Stimulated activated CD4-positive, alpha-beta T cell treated with anti-CD3 and anti-CD28 coated beads, Interleukin-4, amount 100 ng/mL, for 24 hours (primary cell): ENCODE results near the gene FGF6.
"Not testable (repeated sequence)": the region's sequence is repeated elsewhere in the genome, so short reads cannot be mapped to it uniquely, and the experiment has no call there.

Experiments
- DNase-seq: peaks from one replicate; pipeline ENCODE4 v3.0.0-alpha.2; 2020

Gene FGF6

DNA sequence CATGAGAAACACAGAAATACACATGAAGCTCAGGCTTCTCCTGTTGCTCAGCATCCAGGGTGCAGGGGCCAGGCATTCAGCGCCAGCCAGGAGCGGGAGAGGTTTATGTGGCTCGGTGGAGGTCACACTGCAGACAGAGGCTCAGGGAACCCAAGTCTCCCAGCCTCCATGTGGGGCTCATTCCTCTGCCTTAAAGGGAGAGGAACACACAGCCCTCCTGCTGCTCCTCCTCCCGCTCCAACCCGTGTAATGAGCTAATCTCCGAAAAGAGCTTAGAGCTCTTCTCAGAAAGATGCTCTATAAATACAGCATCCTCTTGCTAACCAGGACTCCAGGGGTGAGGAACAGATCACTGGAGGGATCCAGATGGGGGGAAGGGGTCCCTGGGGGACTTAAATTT, 28.2 kb downstream of the FGF6 start:
- no peak for DNase-seq

DNA sequence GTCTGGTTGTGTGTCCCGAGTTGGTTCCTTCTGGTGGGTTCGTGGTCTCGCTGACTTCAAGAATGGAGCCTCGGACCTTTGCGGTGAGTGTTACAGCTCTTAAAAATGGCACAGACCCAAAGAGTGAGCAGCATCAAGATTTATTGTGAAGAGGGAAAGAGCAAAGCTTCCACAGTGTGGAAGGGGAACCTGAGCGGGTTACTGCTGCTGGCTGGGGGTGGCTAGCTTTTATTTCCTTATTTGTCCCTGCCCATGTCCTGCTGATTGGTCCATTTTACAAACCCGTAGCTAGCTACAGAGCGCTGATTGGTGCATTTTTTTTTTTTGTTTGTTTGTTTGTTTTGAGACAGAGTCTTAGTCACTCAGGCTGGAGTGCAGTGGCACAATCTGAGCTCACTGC, 29.3 kb downstream of the FGF6 start:
- no peak for DNase-seq

DNA sequence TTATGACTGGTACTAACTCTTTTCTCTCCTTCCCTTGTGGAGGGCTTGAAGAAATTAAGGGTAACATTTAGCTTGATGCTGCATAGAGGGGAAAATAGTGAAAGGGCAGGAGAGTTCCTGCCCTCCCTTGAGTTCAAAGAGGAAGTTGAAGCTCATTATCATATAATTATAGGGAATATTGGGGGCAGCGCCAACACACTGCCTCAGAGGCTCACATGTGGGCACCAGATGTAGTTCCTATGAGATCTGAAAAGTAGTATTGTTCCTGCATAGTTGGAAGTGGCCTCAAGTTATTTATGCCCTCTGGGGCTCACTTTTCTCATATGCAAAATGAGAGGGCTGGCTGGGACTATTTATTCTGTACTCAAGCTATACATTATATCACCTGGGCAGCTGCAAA, 33.1 kb downstream of the FGF6 start:
- DNase-seq = no peak

DNA sequence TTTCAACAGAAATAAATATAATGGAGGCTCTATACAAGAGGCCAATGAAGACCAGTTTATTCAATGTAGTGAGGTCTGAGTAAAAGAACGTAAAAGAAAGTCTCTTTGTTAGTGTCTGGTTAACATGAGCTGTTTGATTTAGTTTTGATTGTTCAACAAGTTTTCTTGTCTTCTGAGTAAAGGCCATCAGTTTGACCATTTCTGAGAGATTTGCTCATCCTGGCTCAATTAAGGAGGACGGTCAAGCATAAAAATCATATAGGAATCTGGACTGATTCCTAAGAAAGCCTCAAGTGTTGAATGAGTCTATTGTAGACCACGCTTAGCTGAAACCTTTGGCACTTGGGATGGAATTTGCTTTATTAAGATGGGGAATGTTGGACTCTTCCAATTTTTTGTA, 33.6 kb downstream of the FGF6 start:
- DNase-seq = no peak

DNA sequence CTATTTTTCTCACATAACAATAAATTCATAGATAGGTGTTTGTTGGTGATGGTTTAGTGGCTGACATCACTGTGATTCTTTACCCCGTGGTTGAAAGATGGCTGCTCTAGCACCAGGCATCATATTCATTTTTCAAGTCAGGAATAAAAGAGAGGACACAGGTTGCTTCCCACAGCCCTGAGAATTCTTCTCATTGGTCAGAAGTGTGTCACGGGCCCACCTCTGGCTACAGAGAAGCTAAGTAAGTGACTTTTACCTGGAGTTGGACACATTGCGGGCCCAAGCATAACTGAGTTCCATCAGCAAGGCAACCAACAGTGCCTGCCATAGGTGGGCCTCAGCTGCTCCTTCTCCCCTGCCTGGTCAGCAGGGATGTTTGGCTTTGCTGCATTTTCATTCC, 38.5 kb downstream of the FGF6 start:
- DNase-seq = no peak

DNA sequence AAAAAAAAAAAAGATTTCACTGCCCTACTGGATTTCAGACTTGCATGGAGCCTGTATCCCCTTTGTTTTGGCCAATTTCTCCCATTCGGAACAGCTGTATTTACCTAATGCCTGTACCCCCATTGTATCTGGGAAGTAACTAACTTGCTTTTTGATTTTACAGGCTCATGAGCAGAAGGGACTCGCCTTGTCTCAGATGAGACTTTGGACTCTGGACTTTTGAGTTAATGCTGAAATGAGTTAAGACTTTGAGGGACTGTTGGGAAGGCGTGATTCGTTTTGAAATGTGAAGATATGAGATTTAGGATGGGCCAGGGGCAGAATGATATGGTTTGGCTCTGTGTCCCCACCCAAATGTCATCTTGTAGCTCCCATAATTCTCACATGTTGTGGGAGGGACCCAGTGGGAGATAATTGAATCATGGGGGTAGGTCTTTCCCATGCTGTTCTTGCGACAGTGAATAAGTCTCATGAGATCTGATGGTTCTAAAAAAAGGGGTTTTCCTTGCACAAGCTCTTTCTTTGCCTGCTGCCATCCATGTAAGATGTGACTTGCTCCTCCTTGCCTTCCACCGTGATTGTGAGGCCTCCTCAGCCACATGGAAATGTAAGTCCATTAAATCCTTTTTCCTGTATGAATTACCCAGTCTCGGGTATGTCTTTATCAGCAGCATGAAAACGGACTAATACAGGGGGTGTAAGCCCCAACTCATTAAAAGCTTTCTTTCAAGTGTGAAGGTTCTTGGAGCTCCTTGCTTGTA, 40.6 kb downstream of the FGF6 start:
- DNase-seq = not testable (repeated sequence)

DNA sequence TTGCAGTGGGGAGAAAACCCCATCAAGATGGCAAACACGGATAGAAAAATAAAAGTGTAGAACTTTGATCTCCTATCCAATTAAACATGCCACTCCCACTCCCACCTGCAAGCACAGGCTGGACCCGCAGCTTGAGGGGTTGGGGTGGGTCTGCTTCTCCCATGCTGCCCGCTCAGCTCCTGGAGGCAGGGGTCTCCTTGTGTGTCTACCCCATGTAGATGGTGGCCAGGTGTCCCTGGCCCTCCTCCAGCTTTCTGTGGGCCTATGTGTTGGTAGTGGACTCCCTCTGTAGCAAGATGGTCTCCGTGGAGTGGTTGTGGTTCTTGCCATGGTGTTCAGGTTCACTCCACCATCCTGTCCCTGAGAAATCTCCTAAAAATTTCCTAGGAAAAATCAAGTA, 42.6 kb downstream of the FGF6 start:
- DNase-seq = no peak

DNA sequence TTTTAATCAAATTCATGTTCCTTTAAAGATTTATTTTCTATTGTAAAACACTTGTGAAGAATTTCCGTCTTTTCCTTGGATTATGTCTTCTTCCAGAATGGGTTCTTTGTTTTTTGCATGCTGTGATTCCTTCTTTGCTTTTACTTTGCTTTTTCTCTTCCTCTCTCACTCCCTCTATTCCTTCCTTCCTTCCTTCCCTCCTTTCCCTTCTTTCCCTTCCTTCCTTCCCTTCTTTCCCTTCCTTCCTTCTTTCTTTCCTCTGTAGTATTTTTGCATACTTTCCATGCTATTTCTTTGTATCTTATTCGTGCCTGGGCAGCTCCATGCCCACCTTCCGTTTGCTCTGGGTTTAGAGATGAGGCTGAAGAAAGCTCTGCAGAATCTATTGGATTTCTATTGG, 44.5 kb downstream of the FGF6 start:
- no peak for DNase-seq

DNA sequence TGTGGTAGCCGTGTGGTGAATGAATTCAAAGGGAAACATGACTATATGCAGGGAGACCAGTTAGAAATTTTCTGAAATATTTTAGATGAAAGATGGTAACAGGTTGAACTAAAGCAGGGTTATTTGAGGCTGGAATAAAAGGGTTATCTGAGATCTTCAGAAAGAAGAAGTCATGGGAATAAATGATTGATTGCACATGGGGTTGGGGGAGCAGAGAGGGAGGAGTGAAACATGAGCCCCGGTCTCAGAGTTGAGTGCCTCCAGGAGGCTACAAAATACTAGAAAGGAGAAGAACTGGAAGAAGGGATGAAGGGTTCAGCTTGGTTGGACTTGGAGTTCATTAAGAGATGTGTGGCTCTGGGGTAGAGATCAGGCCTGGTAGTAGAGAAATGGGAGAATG, 49.8 kb downstream of the FGF6 start:
- no peak for DNase-seq

DNA sequence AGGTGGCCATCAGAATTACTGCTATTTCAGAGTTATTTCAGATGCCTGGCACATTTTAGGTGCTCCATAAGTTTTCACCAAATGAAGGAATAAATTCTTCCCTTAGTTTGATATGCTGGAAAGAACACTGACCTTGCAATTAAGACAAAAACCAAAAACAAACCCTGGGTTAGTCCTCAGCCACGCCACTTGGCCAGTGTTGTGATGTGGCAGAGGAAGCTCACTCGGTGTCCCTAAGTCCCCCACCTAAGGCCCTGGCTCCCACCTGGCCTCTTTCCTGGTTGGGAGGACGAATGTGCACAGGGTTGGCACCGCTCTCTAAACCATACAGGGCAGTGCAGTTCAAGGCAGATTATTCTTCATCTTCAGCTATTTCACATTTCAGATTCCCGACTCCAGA, 52.4 kb downstream of the FGF6 start:
- DNase-seq = no peak

DNA sequence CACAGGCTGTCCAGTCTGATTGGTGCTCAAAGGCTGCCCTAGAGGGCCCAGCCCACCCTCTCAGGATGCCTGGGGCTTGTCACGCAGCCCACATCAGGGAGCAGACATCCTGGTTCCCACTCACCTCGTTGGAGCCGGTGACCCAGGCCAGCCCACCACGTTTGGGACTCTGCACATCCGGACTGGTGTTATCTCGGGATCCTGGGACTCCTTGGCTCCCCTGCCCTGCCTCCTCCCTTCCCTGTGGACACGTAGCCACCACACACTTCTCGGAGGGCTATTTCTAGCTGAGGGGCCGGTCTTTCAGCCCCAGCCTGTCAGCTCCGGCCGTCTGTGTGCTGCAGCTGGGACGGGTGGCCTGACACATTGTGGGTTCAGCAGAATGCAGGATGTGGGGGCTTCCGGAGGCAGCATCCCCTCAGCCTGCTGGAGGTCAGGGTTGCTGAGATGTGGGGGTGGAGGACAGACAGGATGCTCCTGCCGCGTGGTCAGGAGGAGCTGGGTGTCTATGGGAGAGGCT, 53.3 kb downstream of the FGF6 start:
- DNase-seq = no peak

DNA sequence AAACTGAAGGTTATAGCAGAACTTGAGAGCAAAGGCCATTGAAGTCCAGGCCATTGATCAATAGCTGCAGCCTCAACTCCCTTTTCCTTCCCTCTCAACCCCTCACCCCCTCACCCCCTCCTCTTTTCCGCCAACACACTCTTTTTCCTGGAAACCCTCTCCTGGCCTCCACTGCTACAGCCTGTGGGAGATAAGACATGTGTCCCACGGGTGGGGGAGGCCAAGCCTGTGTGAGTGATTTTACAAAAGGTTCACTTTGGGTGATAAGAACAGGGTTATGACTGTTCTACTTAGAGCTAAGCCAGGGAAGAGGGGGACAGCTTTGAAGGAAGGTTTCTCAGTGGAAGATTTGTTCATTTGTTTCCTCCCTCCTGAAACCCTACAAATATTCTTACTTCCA, 57.0 kb downstream of the FGF6 start:
- no peak for DNase-seq

DNA sequence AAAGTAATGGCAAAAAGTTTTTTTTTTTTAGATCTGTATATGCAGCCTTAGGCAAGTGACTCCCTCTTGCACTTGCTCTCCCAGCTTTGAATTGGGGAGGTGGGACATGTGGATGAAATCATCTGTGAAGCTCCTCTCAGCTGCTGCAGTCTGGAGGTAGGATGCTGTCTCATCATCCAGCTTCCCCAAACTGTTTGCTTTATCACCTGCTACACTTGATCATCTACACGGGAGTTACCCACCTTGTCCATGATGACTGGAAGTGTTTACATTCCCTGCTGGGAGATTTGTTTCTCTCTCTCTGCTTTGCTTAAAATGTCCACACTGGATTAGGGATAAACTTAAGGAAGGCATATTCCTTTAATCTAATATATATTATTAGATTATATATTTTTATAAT, 57.6 kb downstream of the FGF6 start:
- no peak for DNase-seq

DNA sequence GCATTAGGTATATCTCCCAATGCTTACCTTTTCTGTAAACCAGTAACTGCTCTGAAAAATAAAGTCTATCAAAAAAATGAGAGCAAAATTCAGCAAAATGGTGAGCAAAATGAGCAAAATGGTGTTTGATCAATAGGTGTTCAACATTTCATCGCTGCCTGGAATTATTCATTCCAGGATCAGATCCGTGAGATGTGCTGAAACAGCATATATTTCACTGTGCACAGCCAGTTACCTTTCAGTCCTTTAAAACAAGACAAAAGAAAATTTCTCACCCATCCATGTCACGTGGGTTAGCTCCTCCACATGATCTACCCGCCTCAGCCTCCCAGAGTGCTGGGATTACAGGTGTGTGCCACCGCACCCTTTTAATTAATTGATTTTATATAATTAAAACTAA, 58.0 kb downstream of the FGF6 start:
- DNase-seq = no peak

DNA sequence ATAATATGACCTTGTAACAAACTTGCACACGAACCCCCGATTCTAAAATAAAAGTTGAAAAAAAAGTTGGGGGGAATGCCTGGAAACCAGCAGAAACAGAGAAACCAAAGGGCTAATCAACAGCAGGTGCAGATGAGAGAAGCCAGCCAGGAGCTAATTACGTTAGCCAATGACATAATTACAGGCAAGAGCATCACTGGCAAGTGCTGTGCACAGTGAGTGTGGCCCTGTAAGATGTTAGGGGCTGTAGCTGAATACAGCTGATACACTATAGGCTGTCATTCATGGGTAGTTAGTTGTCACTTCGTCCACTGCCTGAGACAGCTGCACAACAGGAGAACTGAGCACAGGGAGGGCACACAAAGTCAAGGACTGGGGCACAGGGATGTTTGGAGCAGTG, 58.8 kb downstream of the FGF6 start:
- DNase-seq = no peak
